Measurements from ENCODE around the gene IRS2. TPM values are rescaled to one million over a fixed set of nuclear protein-coding genes. Genes with fewer than 3 reads are reported as not detected.

The IRS2 gene
- total RNA-seq, 2 experiments from 2014 or later, result 0.63 to 2.7 TPM

- no peak overlapping the region for H3K27ac ChIP-seq (ENCODE audit: low read depth, low read length, poor library complexity, severe bottlenecking)
- POLR2A ChIA-PET, result no interaction called here
- H3K4me3 ChIP-seq (ENCODE audit: low read depth, low read length, poor library complexity, severe bottlenecking), result no peak overlapping the region
- intact Hi-C loops (cut with micrococcal nuclease; ENCODE audit: unreplicated experiment), result no loop called here
- H3K9me3 ChIP-seq (ENCODE audit: low read length), result no peaks in the 10 kb centered on the region
- no peak for DNase-seq (ENCODE audit: low spot score)
- BruUV-seq (replicated peaks), result no TSS peak
- H3K4me1 ChIP-seq (ENCODE audit: insufficient read depth, low read length, poor library complexity, severe bottlenecking), result no peaks in the 10 kb centered on the region
- TF ChIP-seq CTCF (conservative IDR thresholded peaks at IDR 0.05; ENCODE audit: low read length) (no peak), EZH2phosphoT487 (IDR thresholded peaks at IDR 0.05; ENCODE audit: borderline replicate concordance, low read depth, low read length) (no peak)
- no peaks in the 10 kb centered on the region for H3K36me3 ChIP-seq (ENCODE audit: insufficient read depth, low read length)
- no peaks in the 10 kb centered on the region for H3K79me2 ChIP-seq (ENCODE audit: insufficient read depth, low read depth, low read length)
- CTCF ChIA-PET (ENCODE audit: unreplicated experiment), result no interaction called here
- H3K4me2 ChIP-seq (ENCODE audit: low read length), result no peak overlapping the region
- no peak overlapping the region for H2AFZ ChIP-seq (ENCODE audit: low read length)
- no peaks in the 10 kb centered on the region for H3K9me2 ChIP-seq (ENCODE audit: insufficient read depth, low read length)
- no peaks in the 10 kb centered on the region for H4K20me1 ChIP-seq (ENCODE audit: insufficient read depth, low read length)
These were observed 17.8 kb downstream of the IRS2 start for GRCh38 chr13:109768616-109769015.

GRCh38 chr13:109768176-109768575 lies 18.2 kb downstream of the IRS2 start:
- POLR2A ChIA-PET, result no interaction called here
- intact Hi-C loops (cut with micrococcal nuclease; ENCODE audit: unreplicated experiment), result no loop called here

GRCh38 chr13:109767023-109767422 lies 19.4 kb downstream of the IRS2 start:
- Histone ChIP-seq H4K20me1 (ENCODE audit: insufficient read depth, low read length) (no peaks in the 10 kb centered on the region), H3K79me2 (ENCODE audit: insufficient read depth, low read depth, low read length) (no peaks in the 10 kb centered on the region), H3K4me1 (ENCODE audit: insufficient read depth, low read length, poor library complexity, severe bottlenecking) (no peaks in the 10 kb centered on the region), H3K36me3 (ENCODE audit: insufficient read depth, low read length) (no peaks in the 10 kb centered on the region), H3K27ac (ENCODE audit: low read depth, low read length, poor library complexity, severe bottlenecking) (no peak overlapping the region), H3K9me3 (ENCODE audit: low read length) (no peaks in the 10 kb centered on the region), H3K4me2 (ENCODE audit: low read length) (no peak overlapping the region), H3K4me3 (ENCODE audit: low read depth, low read length, poor library complexity, severe bottlenecking) (no peak overlapping the region), H2AFZ (ENCODE audit: low read length) (no peak overlapping the region), H3K9me2 (ENCODE audit: insufficient read depth, low read length) (no peaks in the 10 kb centered on the region)
- ChIA-PET CTCF (ENCODE audit: unreplicated experiment) (no interaction called here), POLR2A (no interaction called here)
- DNase-seq (ENCODE audit: low spot score), result no peak
- no peak for TF ChIP-seq CTCF (conservative IDR thresholded peaks at IDR 0.05; ENCODE audit: low read length)
- no peak for TF ChIP-seq EZH2phosphoT487 (IDR thresholded peaks at IDR 0.05; ENCODE audit: borderline replicate concordance, low read depth, low read length)
- no TSS peak for BruUV-seq (replicated peaks)
- intact Hi-C loops (cut with micrococcal nuclease; ENCODE audit: unreplicated experiment), result no loop called here

More at GRCh38 chr13:109768176-109768575, 18.2 kb downstream of the IRS2 start:
- Histone ChIP-seq H3K27ac (ENCODE audit: low read depth, low read length, poor library complexity, severe bottlenecking) (no peak overlapping the region), H3K4me2 (ENCODE audit: low read length) (no peak overlapping the region), H2AFZ (ENCODE audit: low read length) (no peak overlapping the region), H3K9me2 (ENCODE audit: insufficient read depth, low read length) (no peaks in the 10 kb centered on the region), H3K9me3 (ENCODE audit: low read length) (no peaks in the 10 kb centered on the region), H3K36me3 (ENCODE audit: insufficient read depth, low read length) (no peaks in the 10 kb centered on the region), H3K79me2 (ENCODE audit: insufficient read depth, low read depth, low read length) (no peaks in the 10 kb centered on the region), H4K20me1 (ENCODE audit: insufficient read depth, low read length) (no peaks in the 10 kb centered on the region), H3K4me3 (ENCODE audit: low read depth, low read length, poor library complexity, severe bottlenecking) (no peak overlapping the region), H3K4me1 (ENCODE audit: insufficient read depth, low read length, poor library complexity, severe bottlenecking) (no peaks in the 10 kb centered on the region)
- DNase-seq (ENCODE audit: low spot score), result no peak
- TF ChIP-seq EZH2phosphoT487 (IDR thresholded peaks at IDR 0.05; ENCODE audit: borderline replicate concordance, low read depth, low read length) (no peak), CTCF (conservative IDR thresholded peaks at IDR 0.05; ENCODE audit: low read length) (no peak)
- no TSS peak for BruUV-seq (replicated peaks)
- CTCF ChIA-PET (ENCODE audit: unreplicated experiment), result no interaction called here

Measured in OCI-LY7 (cell line).